GM13976 (cell line): ENCODE results near the gene GNLY.
"Not testable (repeated sequence)": the region's sequence is repeated elsewhere in the genome, so short reads cannot be mapped to it uniquely, and the experiment has no call there.

Source experiments
- DNase-seq: peaks from one replicate; pipeline ENCODE4 v3.0.0; 2012; ENCODE audit warnings: low spot score
- in situ Hi-C: fragments of 300-500 bp; cut with MboI; formaldehyde crosslinking; loops from one replicate; pipeline ENCODE4 v1.12.0; 2022; ENCODE audit warnings: low sequenced_read_pairs, mixed read lengths, inconsistent platforms; ENCODE audit not compliant: unreplicated experiment
- TF ChIP-seq, protein P1 (sequence below): IDR thresholded peaks from 2 replicates; pipeline ENCODE4 v1.5.1; 2012; ENCODE audit warnings: borderline replicate concordance, mild to moderate bottlenecking; ENCODE audit not compliant: insufficient read depth; ENCODE audit errors: extremely low read depth, missing control alignments, control extremely low read depth

The GNLY gene

DNA sequence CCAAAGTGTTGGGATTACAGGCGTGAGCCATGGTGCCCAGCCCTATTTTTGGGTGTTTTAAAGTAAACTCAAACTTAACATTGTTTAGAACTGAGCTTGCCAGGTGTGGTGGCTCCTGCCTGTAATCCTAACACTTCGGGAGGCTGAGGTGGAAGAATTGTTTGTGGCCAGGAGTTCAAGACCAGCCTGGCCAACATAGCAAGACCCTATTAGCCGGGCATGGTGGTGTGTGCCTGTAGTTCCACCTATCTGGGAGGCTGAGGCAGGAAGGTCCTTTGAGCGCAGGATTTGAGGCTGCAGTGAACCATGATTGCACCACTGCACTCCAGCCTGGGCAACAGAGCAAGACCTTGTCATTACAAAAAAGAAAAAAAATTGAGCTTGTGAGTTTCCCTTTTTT is 43.7 kb upstream of the GNLY start:
- in situ Hi-C loops: no loop called here
- no peak for DNase-seq
- TF ChIP-seq, protein P1, sequence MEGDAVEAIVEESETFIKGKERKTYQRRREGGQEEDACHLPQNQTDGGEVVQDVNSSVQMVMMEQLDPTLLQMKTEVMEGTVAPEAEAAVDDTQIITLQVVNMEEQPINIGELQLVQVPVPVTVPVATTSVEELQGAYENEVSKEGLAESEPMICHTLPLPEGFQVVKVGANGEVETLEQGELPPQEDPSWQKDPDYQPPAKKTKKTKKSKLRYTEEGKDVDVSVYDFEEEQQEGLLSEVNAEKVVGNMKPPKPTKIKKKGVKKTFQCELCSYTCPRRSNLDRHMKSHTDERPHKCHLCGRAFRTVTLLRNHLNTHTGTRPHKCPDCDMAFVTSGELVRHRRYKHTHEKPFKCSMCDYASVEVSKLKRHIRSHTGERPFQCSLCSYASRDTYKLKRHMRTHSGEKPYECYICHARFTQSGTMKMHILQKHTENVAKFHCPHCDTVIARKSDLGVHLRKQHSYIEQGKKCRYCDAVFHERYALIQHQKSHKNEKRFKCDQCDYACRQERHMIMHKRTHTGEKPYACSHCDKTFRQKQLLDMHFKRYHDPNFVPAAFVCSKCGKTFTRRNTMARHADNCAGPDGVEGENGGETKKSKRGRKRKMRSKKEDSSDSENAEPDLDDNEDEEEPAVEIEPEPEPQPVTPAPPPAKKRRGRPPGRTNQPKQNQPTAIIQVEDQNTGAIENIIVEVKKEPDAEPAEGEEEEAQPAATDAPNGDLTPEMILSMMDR: no peak

DNA sequence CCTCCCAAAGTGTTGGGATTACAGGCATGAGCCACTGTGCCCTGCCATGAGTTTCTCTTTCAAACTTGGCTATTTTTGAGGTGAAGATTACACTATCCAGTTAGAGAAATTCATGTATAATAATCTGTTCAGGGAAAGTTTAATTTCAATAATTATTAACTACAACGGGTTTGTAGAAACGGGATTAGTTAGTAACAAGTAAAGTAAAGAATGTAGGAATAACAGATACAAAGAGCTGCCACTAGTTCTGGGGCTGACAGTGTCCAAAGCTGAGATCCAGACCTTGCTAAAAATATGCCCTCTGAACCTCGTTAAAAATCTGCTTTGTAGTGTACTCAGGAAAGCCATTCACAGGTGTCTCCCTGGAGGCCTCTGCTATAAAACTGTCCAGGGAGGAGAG is 43.1 kb upstream of the GNLY start:
- in situ Hi-C loops: no loop called here
- no peak for DNase-seq
- TF ChIP-seq, protein P1: no peak

DNA sequence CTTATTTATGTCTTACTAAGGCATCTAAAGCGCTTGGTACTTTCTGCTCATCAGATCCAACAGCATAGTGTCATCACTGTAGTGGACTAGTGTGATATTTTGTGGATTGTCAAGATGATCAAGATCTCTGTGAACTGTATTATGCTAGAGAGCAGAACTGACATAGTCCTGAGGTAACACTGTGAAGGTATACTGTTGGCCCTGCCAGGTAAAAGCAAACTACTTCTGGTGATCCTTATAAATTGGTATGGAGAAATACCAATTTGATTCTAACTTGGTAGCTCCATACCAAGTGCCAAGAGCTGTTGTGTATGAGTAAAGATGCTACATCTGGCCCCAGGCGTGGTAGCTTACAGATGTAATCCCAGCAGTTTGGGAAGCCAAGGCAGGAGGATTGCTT is 42.1 kb upstream of the GNLY start:
- no peak for DNase-seq
- TF ChIP-seq, protein P1: no peak
- in situ Hi-C loops: no loop called here

DNA sequence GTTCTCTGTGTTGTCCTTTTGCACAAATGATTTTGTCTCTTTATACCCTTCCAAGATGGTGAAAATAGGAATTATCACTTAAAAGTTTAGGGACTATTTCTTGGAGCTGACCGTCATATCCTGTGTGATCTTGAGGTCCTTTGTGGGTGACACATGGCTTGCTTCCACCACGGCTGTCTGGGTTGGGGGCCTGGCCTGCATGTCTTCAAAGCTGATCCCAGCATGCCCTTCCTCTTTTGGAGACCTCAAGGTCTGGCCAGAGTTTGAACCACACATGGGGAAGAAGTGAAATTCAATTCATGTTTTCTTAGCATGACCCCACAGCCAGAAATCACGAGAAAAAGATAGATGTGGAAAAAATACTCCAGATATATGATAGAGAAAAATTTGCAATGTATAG is 40.2 kb upstream of the GNLY start:
- TF ChIP-seq, protein P1: no peak
- in situ Hi-C loops: no loop called here
- no peak for DNase-seq

DNA sequence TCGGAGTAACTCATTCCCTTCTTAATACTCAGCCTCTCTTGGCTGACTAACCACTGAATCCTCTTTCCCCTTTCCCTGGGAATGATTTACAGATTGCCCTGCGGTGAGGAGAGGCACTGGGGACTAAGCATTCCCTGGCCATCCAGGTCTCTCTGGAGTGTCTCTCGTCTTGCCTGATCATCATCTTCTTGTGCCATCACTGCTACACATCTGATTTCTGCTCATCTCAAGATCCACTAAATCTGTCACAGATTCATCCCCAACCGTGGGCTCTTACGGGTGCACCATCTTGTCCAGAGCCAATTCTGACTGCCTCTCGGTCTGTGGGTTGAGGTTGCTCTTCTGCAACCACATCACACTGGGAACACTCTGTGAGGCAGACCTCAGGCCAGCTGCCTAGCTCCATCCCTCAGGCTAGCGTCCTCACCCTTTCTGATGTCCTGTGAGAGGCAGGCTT is 38.2 kb upstream of the GNLY start:
- in situ Hi-C loops: no loop called here
- TF ChIP-seq, protein P1: no peak
- no peak for DNase-seq

DNA sequence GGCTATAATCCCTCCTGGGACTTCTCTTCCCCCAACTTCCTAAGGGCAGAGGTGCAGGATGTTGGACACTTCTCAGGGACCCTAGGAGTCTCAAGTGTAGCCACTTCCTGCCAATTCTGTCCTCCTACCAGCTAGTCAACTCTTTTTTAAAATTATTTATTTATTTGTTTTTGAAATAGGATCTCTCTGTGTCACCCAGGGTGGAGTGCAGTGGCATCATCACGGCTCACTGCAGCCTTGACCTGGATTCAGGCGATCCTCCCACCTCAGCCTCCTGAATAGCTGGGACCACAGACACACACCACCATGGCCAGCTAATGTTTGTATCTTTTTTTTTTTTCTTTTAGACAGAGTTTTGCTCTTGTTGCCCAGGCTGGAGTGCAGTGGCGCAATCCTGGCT is 37.7 kb upstream of the GNLY start:
- no peak for DNase-seq
- TF ChIP-seq, protein P1: no peak
- in situ Hi-C loops: no loop called here

DNA sequence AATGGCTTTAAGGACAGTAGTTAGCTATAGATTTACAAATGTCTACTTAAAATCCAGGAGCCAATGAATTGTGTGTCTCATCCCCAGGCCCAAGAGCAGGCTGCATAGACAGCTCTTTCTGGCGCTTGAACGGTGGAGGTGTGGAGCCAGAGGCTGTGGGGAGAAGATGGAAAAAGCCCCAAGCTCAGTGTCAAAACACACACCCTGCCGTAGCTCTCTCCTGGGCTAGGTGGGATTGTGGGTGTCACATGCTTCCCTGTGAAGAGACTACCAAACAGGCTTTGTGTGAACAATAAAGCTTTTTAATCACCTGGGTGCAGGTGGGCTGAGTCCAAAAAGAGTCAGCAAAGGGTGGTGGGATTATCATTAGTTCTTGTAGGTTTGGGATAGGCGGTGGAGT is 36.8 kb upstream of the GNLY start:
- in situ Hi-C loops: not testable (repeated sequence)

More for the DNA sequence above, 36.8 kb upstream of the GNLY start:
- DNase-seq: not testable (repeated sequence)
